NCI-H1092 treated with DMSO at 0.1 percent for 48 hours (cell line): ENCODE results near the gene SHPK.

Source experiments
- DNase-seq: peaks from one replicate; lab custom pipeline; 2025; lab: John Stamatoyannopoulos, UW

The SHPK gene

GRCh38 chr17:3627769-3628167 lies 8.3 kb downstream of the SHPK start:
- no peak for DNase-seq

GRCh38 chr17:3626831-3627768 lies 8.9 kb downstream of the SHPK start:
- DNase-seq: no peak

- DNase-seq: no peak
Measured at GRCh38 chr17:3622977-3623594, 13.0 kb downstream of the SHPK start.

GRCh38 chr17:3621146-3621720 lies 14.8 kb downstream of the SHPK start:
- no peak for DNase-seq

- DNase-seq: no peak
Measured at GRCh38 chr17:3615160-3615870, 20.7 kb downstream of the SHPK start.

GRCh38 chr17:3613124-3613523 lies 22.9 kb downstream of the SHPK start:
- DNase-seq: no peak

- no peak for DNase-seq
Measured at GRCh38 chr17:3610523-3610922, 25.5 kb downstream of the SHPK start.

GRCh38 chr17:3609689-3610088 lies 26.4 kb downstream of the SHPK start:
- no peak for DNase-seq

GRCh38 chr17:3603870-3604259 lies 32.2 kb downstream of the SHPK start:
- no peak for DNase-seq

GRCh38 chr17:3603119-3603869 lies 32.8 kb downstream of the SHPK start:
- DNase-seq: no peak

GRCh38 chr17:3602499-3602898 lies 33.6 kb downstream of the SHPK start:
- no peak for DNase-seq

- no peak for DNase-seq
Measured at GRCh38 chr17:3600529-3601205, 35.4 kb downstream of the SHPK start.

- DNase-seq: no peak
Measured at GRCh38 chr17:3598078-3598477, 38.0 kb downstream of the SHPK start.

GRCh38 chr17:3596804-3597464 lies 39.1 kb downstream of the SHPK start:
- DNase-seq: no peak

- DNase-seq: no peak
Measured at GRCh38 chr17:3594976-3595375, 41.1 kb downstream of the SHPK start.

- DNase-seq: no peak
Measured at GRCh38 chr17:3594051-3594800, 41.8 kb downstream of the SHPK start.

- DNase-seq: no peak
Measured at GRCh38 chr17:3593384-3593783, 42.7 kb downstream of the SHPK start.

- no peak for DNase-seq
Measured at GRCh38 chr17:3592216-3592860, 43.7 kb downstream of the SHPK start.

GRCh38 chr17:3590768-3591167 lies 45.3 kb downstream of the SHPK start:
- DNase-seq: no peak
